ENCODE results near the gene TNFRSF18. TPM values are rescaled to one million over a fixed set of nuclear protein-coding genes. Genes with fewer than 3 reads are reported as not detected.

TNFRSF18 gene
- total and polyA plus RNA-seq, 10 of the 15 experiments (the other 5 are each of a cell fraction or from before 2014, with no cell fraction given), result 0.18 to 7.5 (median 1.5) TPM; not detected in 1

- no TSS peak for BruUV-seq (replicated peaks)
- RAD21 ChIA-PET (ENCODE audit: unreplicated experiment), result no interaction called here
- WGBS (ENCODE audit: insufficient coverage, insufficient replicate concordance, low lambda C conversion rate, missing lambda C conversion rate), result 42% methylated on average over 26 of the region's 26 CpGs
- TF ChIP-seq, protein P1, sequence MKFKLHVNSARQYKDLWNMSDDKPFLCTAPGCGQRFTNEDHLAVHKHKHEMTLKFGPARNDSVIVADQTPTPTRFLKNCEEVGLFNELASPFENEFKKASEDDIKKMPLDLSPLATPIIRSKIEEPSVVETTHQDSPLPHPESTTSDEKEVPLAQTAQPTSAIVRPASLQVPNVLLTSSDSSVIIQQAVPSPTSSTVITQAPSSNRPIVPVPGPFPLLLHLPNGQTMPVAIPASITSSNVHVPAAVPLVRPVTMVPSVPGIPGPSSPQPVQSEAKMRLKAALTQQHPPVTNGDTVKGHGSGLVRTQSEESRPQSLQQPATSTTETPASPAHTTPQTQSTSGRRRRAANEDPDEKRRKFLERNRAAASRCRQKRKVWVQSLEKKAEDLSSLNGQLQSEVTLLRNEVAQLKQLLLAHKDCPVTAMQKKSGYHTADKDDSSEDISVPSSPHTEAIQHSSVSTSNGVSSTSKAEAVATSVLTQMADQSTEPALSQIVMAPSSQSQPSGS (IDR thresholded peaks at IDR 0.05; ENCODE audit: low read length), result no peak
- TF ChIP-seq CHD1 (IDR thresholded peaks at IDR 0.05; ENCODE audit: low read depth, low read length) (no peak), IRF4 (IDR thresholded peaks at IDR 0.05; ENCODE audit: low read depth, low read length) (no peak), TCF3 (IDR thresholded peaks at IDR 0.05; ENCODE audit: borderline replicate concordance, insufficient read depth, low read depth, low read length) (no peak), STAT3 (IDR thresholded peaks at IDR 0.05; ENCODE audit: low read depth, low read length) (no peak), BMI1 (IDR thresholded peaks at IDR 0.05; ENCODE audit: borderline replicate concordance) (no peak), ATF7 (IDR thresholded peaks at IDR 0.05; ENCODE audit: low read depth) (no peak), MYB (IDR thresholded peaks at IDR 0.05; ENCODE audit: borderline replicate concordance, low read depth, low read length) (no peak), SUPT20H (IDR thresholded peaks at IDR 0.05; ENCODE audit: borderline replicate concordance, control insufficient read depth, low read depth, low read length) (no peak), KDM1A (IDR thresholded peaks at IDR 0.05; ENCODE audit: borderline replicate concordance) (no peak), HDGF (IDR thresholded peaks at IDR 0.05) (no peak), PRDM15 (CRISPR knock-in tag; IDR thresholded peaks at IDR 0.05) (no peak), RB1 (IDR thresholded peaks at IDR 0.05; ENCODE audit: borderline replicate concordance) (no peak), POLR2AphosphoS5 (IDR thresholded peaks at IDR 0.05; ENCODE audit: low read length) (no peak), POU2F2 (IDR thresholded peaks at IDR 0.05; ENCODE audit: borderline replicate concordance, low read depth, low read length) (no peak), FOS (IDR thresholded peaks at IDR 0.05; ENCODE audit: borderline replicate concordance, extremely low read depth, insufficient read length) (no peak), TARDBP (IDR thresholded peaks at IDR 0.05; ENCODE audit: borderline replicate concordance) (no peak)
- TF ChIP-seq, protein P2, sequence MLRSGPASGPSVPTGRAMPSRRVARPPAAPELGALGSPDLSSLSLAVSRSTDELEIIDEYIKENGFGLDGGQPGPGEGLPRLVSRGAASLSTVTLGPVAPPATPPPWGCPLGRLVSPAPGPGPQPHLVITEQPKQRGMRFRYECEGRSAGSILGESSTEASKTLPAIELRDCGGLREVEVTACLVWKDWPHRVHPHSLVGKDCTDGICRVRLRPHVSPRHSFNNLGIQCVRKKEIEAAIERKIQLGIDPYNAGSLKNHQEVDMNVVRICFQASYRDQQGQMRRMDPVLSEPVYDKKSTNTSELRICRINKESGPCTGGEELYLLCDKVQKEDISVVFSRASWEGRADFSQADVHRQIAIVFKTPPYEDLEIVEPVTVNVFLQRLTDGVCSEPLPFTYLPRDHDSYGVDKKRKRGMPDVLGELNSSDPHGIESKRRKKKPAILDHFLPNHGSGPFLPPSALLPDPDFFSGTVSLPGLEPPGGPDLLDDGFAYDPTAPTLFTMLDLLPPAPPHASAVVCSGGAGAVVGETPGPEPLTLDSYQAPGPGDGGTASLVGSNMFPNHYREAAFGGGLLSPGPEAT (IDR thresholded peaks at IDR 0.05; ENCODE audit: low read depth), result no peak
- TF ChIP-seq, protein P3, sequence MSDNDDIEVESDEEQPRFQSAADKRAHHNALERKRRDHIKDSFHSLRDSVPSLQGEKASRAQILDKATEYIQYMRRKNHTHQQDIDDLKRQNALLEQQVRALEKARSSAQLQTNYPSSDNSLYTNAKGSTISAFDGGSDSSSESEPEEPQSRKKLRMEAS (IDR thresholded peaks at IDR 0.05; ENCODE audit: low read depth, low read length), result no peak
Observed at GRCh38 chr1:1164361-1164700, 42.1 kb downstream of the TNFRSF18 start.

More at GRCh38 chr1:1164361-1164700, 42.1 kb downstream of the TNFRSF18 start:
- in situ Hi-C loops (cut with MboI) (no loop called here), intact Hi-C loops (cut with micrococcal nuclease; ENCODE audit: unreplicated experiment) (no loop called here)
- ChIA-PET SMC1A (ENCODE audit: uncharacterized antibody, unreplicated experiment) (no interaction called here), CTCF (interaction anchor here (0.8 kb wide), 1 partner anchor 94 kb away, joined by 3 read pairs; no protein-coding TSS in a partner anchor), POLR2A (interaction anchor here (2.0 kb wide), 1 partner anchor 41 kb away, joined by 4 read pairs; no protein-coding TSS in a partner anchor)
- Histone ChIP-seq H4K20me1 (ENCODE audit: control insufficient read depth, insufficient read depth) (no peaks in the 10 kb centered on the region), H3K4me1 (ENCODE audit: control insufficient read depth, insufficient read depth, low read length) (no peaks in the 10 kb centered on the region), H2AFZ (ENCODE audit: control insufficient read depth, low read depth, low read length) (no peak overlapping the region), H3K79me2 (ENCODE audit: control insufficient read depth, insufficient read depth, low read length) (no peaks in the 10 kb centered on the region), H3K4me2 (ENCODE audit: control insufficient read depth, insufficient read depth) (no peak overlapping the region), H3K4me3 (no peak overlapping the region), H3K27me3 (replicated peaks in 1 of 2; ENCODE audit: control insufficient read depth in 2 of 2, insufficient read depth in 2 of 2, low read length in 1 of 2) (no peaks in the 10 kb centered on the region), H3K9ac (ENCODE audit: control insufficient read depth, insufficient read depth, low read length) (no peak overlapping the region), H3K36me3 (ENCODE audit: control insufficient read depth in 2 of 2, insufficient read depth in 2 of 2, low read length in 1 of 2) (no peaks in the 10 kb centered on the region), H3K27ac (ENCODE audit: control insufficient read depth, insufficient read depth) (no peak overlapping the region), H3K9me3 (replicated peaks; ENCODE audit: control insufficient read depth, insufficient read depth, low read length) (no peaks in the 10 kb centered on the region)
- FAIRE-seq (no peak), ATAC-seq (no peak), DNase-seq (ENCODE audit: low read depth, low spot score) (no peak)
